Progenitor cell of endocrine pancreas (in vitro differentiated cells): ENCODE results near the gene CEP89. TPM values are rescaled to one million over a fixed set of nuclear protein-coding genes. Genes with fewer than 3 reads are reported as not detected.
"Not testable (repeated sequence)": the region's sequence is repeated elsewhere in the genome, so short reads cannot be mapped to it uniquely, and the experiment has no call there.

Experiments
- DNase-seq: peaks from one replicate; pipeline ENCODE4 v3.0.0; 2021; ENCODE audit warnings: low spot score; ENCODE audit not compliant: unreplicated experiment
- H3K27ac Mint-ChIP-seq: 2 replicates; pipeline ENCODE4 v1.8.0; 2021; ENCODE audit warnings: mild to moderate bottlenecking, moderate library complexity, mixed read lengths
- H3K27me3 Mint-ChIP-seq: 2 replicates; pipeline ENCODE4 v1.8.0; 2021; ENCODE audit warnings: mixed read lengths
- H3K36me3 Mint-ChIP-seq: 2 replicates; pipeline ENCODE4 v1.8.0; 2022; ENCODE audit warnings: mixed read lengths; ENCODE audit not compliant: insufficient read depth
- H3K4me1 Mint-ChIP-seq: 2 replicates; pipeline ENCODE4 v1.8.0; 2021; ENCODE audit warnings: low read depth, mixed read lengths
- H3K4me3 Mint-ChIP-seq: 2 replicates; pipeline ENCODE4 v1.8.0; 2021; ENCODE audit warnings: low read depth, mild to moderate bottlenecking, moderate library complexity, mixed read lengths
- H3K9me3 Mint-ChIP-seq: 2 replicates; pipeline ENCODE4 v1.8.0; 2021; ENCODE audit warnings: low read depth, mixed read lengths
- total RNA-seq: library from RNA; stranded (reverse); gene quantifications from 2 replicates; pipeline ENCODE4 v1.2.1, GENCODE V29; 2021
- TF ChIP-seq, protein P1 (sequence below): fragments of 200-600 bp; sonication (generic); IDR thresholded peaks from one replicate; pipeline ENCODE4 v1.5.0; 2021; ENCODE audit warnings: antibody characterized with exemption, mild to moderate bottlenecking; ENCODE audit not compliant: unreplicated experiment

The CEP89 gene
- total RNA-seq, 1 donor from 2014 or later: 47.3 TPM

GRCh38 chr19:33000910-33001309 is 29.2 kb upstream of the CEP89 start:
- H3K27ac Mint-ChIP-seq: no peak overlapping the region

DNA sequence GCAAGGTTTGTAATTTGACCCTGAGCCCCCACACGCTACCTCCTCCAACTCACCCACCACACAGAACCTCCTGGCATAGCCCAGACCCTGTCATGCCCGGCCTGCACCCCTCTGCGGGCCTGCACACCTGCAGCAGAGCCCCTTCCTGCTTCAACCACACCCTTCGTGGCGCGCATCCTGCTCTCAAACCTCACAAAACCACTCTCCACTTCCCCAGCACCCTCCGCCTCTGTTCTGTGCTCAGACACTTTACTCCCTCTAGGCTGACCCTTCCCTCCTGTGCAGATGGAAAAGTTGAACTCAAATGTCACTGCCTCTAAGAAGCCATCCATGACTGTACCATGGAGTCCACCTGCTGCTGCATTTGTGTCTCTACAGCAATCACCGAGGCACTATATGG is 28.8 kb upstream of the CEP89 start:
- no peak for DNase-seq
- H3K36me3 Mint-ChIP-seq: peaks cover 34% of the 10 kb centered on the region
- H3K27ac Mint-ChIP-seq: no peak overlapping the region
- TF ChIP-seq, protein P1, sequence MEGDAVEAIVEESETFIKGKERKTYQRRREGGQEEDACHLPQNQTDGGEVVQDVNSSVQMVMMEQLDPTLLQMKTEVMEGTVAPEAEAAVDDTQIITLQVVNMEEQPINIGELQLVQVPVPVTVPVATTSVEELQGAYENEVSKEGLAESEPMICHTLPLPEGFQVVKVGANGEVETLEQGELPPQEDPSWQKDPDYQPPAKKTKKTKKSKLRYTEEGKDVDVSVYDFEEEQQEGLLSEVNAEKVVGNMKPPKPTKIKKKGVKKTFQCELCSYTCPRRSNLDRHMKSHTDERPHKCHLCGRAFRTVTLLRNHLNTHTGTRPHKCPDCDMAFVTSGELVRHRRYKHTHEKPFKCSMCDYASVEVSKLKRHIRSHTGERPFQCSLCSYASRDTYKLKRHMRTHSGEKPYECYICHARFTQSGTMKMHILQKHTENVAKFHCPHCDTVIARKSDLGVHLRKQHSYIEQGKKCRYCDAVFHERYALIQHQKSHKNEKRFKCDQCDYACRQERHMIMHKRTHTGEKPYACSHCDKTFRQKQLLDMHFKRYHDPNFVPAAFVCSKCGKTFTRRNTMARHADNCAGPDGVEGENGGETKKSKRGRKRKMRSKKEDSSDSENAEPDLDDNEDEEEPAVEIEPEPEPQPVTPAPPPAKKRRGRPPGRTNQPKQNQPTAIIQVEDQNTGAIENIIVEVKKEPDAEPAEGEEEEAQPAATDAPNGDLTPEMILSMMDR: no peak
- peaks cover 20% of the 10 kb centered on the region for H3K4me1 Mint-ChIP-seq
- no peaks in the 10 kb centered on the region for H3K9me3 Mint-ChIP-seq
- no peaks in the 10 kb centered on the region for H3K27me3 Mint-ChIP-seq
- H3K4me3 Mint-ChIP-seq: no peak overlapping the region

More at GRCh38 chr19:33000910-33001309, 29.2 kb upstream of the CEP89 start:
- Mint-ChIP-seq H3K4me3 (no peak overlapping the region), H3K4me1 (peaks cover 21% of the 10 kb centered on the region), H3K27me3 (no peaks in the 10 kb centered on the region), H3K36me3 (peaks cover 35% of the 10 kb centered on the region), H3K9me3 (no peaks in the 10 kb centered on the region)
- DNase-seq: no peak
- TF ChIP-seq, protein P1: no peak

GRCh38 chr19:32998722-32999121 is 27.0 kb upstream of the CEP89 start:
- TF ChIP-seq, protein P1: no peak
- H3K4me1 Mint-ChIP-seq: peaks cover 17% of the 10 kb centered on the region
- DNase-seq: no peak
- no peak overlapping the region for H3K4me3 Mint-ChIP-seq
- peak overlapping the region; percentile 89 for H3K27ac Mint-ChIP-seq
- H3K27me3 Mint-ChIP-seq: no peaks in the 10 kb centered on the region
- no peaks in the 10 kb centered on the region for H3K9me3 Mint-ChIP-seq
- peaks cover 31% of the 10 kb centered on the region for H3K36me3 Mint-ChIP-seq

DNA sequence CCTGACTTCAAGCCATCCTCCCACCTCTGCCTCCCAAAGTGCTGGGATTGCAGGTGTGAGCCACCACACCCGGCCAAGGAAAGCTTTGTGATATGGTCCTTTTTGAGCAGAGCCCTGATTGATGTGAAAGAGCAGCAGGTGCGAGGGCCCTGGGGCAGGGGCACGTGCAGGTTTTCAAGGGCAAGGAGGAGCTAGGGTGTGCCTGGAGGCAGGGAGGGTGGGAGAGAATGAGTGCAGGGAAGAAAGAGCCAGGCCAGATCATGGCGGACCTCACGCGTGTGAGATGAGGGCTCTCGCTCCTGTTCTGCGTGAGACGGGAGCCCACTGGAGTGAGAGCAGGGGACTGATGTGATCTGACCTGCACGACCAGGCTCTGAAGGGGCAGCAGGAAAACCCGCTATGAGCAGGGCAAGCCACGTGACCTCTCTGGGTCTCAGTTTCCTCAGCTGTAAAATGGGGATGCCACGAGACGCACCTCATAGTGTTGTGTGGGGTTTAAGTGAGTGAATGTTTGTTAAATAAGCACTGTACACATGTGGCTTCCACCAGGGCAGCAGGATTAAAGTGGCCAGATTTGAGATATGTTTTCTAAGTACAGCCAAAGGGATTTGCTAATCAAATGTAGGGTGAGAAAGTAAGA is 26.1 kb upstream of the CEP89 start:
- Mint-ChIP-seq H3K27ac (peak overlapping the region; percentile 71), H3K9me3 (no peaks in the 10 kb centered on the region), H3K36me3 (peaks cover 28% of the 10 kb centered on the region), H3K4me3 (no peak overlapping the region), H3K4me1 (peaks cover 13% of the 10 kb centered on the region), H3K27me3 (no peaks in the 10 kb centered on the region)
- DNase-seq: no peak
- TF ChIP-seq, protein P1: no peak

DNA sequence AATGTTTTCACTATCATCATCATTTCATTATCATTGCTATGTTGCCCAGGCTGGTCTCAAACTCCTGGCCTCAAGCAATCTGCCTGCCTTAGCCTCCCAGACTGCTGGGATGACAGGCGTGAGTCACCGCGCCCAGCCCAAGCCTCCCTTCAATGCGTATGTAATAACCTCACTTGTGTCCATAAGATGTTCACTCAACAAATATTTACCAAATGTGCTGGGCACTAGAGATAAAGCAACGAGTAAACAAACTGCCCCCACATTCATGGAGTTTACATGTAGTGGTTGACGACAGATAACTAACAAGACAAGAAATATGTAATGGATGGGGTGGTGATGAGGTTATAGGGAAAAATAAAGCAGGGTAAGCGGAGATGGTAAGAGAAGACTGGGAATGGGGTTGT is 25.3 kb upstream of the CEP89 start:
- not testable (repeated sequence) for H3K9me3 Mint-ChIP-seq, H3K27ac Mint-ChIP-seq, H3K4me3 Mint-ChIP-seq, DNase-seq, H3K27me3 Mint-ChIP-seq
- Mint-ChIP-seq H3K4me1 (peaks cover 13% of the 10 kb centered on the region), H3K36me3 (peaks cover 28% of the 10 kb centered on the region)

DNA sequence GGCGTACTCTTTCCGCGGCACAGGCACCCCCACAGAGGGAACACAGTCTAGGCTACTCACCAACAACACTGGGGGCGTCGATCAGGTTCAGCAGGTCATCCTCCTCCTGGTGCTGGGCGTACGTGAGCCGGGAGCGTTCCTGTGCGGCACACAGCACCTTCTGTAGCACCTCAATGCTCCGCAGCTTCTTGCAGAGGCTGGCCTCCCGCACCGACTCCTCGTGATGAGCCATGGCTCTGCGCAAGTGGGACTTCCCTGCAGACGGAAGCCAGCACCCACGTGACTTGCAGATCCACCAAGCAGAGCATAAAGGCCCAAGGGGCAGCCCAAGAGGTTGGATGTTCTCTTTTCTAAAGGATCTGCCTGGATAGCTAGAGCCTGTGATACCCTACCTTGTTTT is 24.2 kb upstream of the CEP89 start:
- Mint-ChIP-seq H3K27ac (peak overlapping the region; percentile 41), H3K4me1 (peaks cover 13% of the 10 kb centered on the region), H3K36me3 (peaks cover 30% of the 10 kb centered on the region)
- H3K27me3 Mint-ChIP-seq, H3K9me3 Mint-ChIP-seq, H3K4me3 Mint-ChIP-seq, DNase-seq: not testable (repeated sequence)
